AG04449 (cell line): ENCODE measurements around the gene PSME4.

Experiments
- CTCF ChIA-PET: fragments of 350-600 bp; formaldehyde crosslinking; extraction: SDS; loops from one replicate; lab custom pipeline; 2021; ENCODE audit warnings: antibody characterized with exemption; lab: Yijun Ruan, JAX
- POLR2A ChIA-PET: fragments of 400-600, 350-600 bp; formaldehyde crosslinking; extraction: SDS; loops from one replicate; lab custom pipeline; 2020; ENCODE audit warnings: antibody characterized with exemption, inconsistent platforms; lab: Yijun Ruan, JAX
- DNase-seq: peaks from one replicate; pipeline ENCODE4 v3.0.0-alpha.2; 2010; ENCODE audit warnings: low read depth, low spot score
- H3K4me3 ChIP-seq: 2 replicates; pipeline ENCODE4 v1.5.1; 2011; ENCODE audit warnings: low read depth, mild to moderate bottlenecking, control low read depth, low read length
- CTCF ChIP-seq: IDR thresholded peaks from one replicate; pipeline ENCODE4 v1.5.1; 2011; ENCODE audit warnings: mild to moderate bottlenecking, moderate library complexity, low read length, control low read depth, inconsistent platforms; ENCODE audit not compliant: insufficient read depth; ENCODE audit errors: missing control alignments

The PSME4 gene

GRCh38 chr2:53970724-53971602, at the start of gene PSME4:
PSME4 (minus strand) TSS chr2:53970993; CDS start chr2:53970784, 209 bp downstream.
- DNase-seq = no peak
- POLR2A ChIA-PET = interaction anchor here (0.6 to 1.4 kb wide), 6 partner anchors 12 to 1787 kb away, joined by 3 to 4 read pairs (median 3); no protein-coding TSS in a partner anchor
- no peak for TF ChIP-seq CTCF
- peak within 1 kb of the TSS; percentile 90 for H3K4me3 ChIP-seq
- CTCF ChIA-PET = no interaction called here

GRCh38 chr2:54015798-54016699, 45.3 kb upstream of the PSME4 start:
- H3K4me3 ChIP-seq = no peak overlapping the region
- ChIA-PET POLR2A (interaction anchor here (1.0 kb wide), 1 partner anchor 44 kb away, joined by 4 read pairs; no protein-coding TSS in a partner anchor), CTCF (no interaction called here)
- DNase-seq = peak; percentile 57
- TF ChIP-seq CTCF = no peak

GRCh38 chr2:54013996-54014395, 43.2 kb upstream of the PSME4 start:
- CTCF ChIA-PET = no interaction called here
- no peak for TF ChIP-seq CTCF
- DNase-seq = no peak
- no peak overlapping the region for H3K4me3 ChIP-seq
- POLR2A ChIA-PET = no interaction called here

GRCh38 chr2:54012538-54013141, 41.8 kb upstream of the PSME4 start:
- ChIA-PET CTCF (no interaction called here), POLR2A (no interaction called here)
- no peak for TF ChIP-seq CTCF
- no peak overlapping the region for H3K4me3 ChIP-seq
- no peak for DNase-seq

- H3K4me3 ChIP-seq = no peak overlapping the region
- POLR2A ChIA-PET = no interaction called here
- CTCF ChIA-PET = interaction anchor here (1.0 to 1.7 kb wide), 2 partner anchors 9 to 11 kb away, joined by 3 read pairs; no protein-coding TSS in a partner anchor
- TF ChIP-seq CTCF = no peak
- no peak for DNase-seq
Observed at GRCh38 chr2:54009549-54009948, 38.8 kb upstream of the PSME4 start.
